Sigmoid colon (tissue), 4 donors: ENCODE data around the gene CAPN8.

Experiments used
- POLR2AphosphoS5 ChIP-seq, 4 donors: sonication (generic); formaldehyde crosslinking; IDR thresholded peaks; one replicate each; pipeline ENCODE4 v1.6.1; 2017; ENCODE audit warnings: antibody characterized with exemption in 4 of 4
- TF ChIP-seq, protein P1 (sequence below), 4 experiments: fragments of 450-650 bp in 3 of 4; fragments of 200-600 bp in 1 of 4; IDR thresholded peaks; one replicate each; pipeline ENCODE4 v1.5.1; 2016 to 2019; ENCODE audit warnings: antibody characterized with exemption in 4 of 4, mild to moderate bottlenecking in 3 of 4, moderate library complexity in 2 of 4

DNA sequence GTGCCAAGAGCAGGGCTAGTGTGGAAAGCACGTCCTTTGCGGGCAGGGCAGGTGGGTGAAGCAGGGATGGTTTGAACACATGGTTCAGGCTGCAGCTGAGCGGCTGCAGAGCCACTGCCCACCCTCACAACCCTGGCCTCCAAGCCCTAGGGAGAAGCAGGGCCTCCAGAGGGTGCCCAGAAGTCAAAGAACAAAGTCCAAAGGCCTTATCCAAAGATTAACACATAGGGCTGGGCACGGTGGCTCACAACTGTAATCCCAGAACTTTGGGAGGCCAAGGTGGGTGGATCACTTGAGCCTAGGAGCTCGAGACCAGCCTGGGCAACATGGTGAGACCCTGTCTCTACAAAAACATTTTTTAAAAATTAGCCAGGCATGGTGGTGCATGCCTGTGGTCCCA, 46.8 kb downstream of the CAPN8 start:
- no peak for TF ChIP-seq POLR2AphosphoS5 (IDR thresholded peaks at IDR 0.05)
- TF ChIP-seq, protein P1, sequence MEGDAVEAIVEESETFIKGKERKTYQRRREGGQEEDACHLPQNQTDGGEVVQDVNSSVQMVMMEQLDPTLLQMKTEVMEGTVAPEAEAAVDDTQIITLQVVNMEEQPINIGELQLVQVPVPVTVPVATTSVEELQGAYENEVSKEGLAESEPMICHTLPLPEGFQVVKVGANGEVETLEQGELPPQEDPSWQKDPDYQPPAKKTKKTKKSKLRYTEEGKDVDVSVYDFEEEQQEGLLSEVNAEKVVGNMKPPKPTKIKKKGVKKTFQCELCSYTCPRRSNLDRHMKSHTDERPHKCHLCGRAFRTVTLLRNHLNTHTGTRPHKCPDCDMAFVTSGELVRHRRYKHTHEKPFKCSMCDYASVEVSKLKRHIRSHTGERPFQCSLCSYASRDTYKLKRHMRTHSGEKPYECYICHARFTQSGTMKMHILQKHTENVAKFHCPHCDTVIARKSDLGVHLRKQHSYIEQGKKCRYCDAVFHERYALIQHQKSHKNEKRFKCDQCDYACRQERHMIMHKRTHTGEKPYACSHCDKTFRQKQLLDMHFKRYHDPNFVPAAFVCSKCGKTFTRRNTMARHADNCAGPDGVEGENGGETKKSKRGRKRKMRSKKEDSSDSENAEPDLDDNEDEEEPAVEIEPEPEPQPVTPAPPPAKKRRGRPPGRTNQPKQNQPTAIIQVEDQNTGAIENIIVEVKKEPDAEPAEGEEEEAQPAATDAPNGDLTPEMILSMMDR (IDR thresholded peaks at IDR 0.05) = no peak
